WI38 (cell line): Measurements from ENCODE around the gene MTMR3.

Experiments used
- H3K4me3 ChIP-seq: 2 replicates; pipeline ENCODE4 v1.5.1; 2011; ENCODE audit warnings: low read depth, mild to moderate bottlenecking, control low read depth, low read length
- CTCF ChIP-seq: IDR thresholded peaks from 2 replicates; pipeline ENCODE4 v1.5.1; 2012; ENCODE audit warnings: low read depth, mild to moderate bottlenecking, control low read depth, low read length

Gene MTMR3

GRCh38 chr22:29936186-29936585 lies 53.2 kb downstream of the MTMR3 start:
- no peak for TF ChIP-seq CTCF
- no peak overlapping the region for H3K4me3 ChIP-seq

GRCh38 chr22:29937940-29938693 lies 55.1 kb downstream of the MTMR3 start:
- H3K4me3 ChIP-seq = no peak overlapping the region
- no peak for TF ChIP-seq CTCF

GRCh38 chr22:29940526-29940925 lies 57.6 kb downstream of the MTMR3 start:
- H3K4me3 ChIP-seq = no peak overlapping the region
- TF ChIP-seq CTCF = no peak

GRCh38 chr22:29944339-29944738 lies 61.4 kb downstream of the MTMR3 start:
- no peak overlapping the region for H3K4me3 ChIP-seq
- TF ChIP-seq CTCF = no peak

GRCh38 chr22:29945435-29945834 lies 62.5 kb downstream of the MTMR3 start:
- H3K4me3 ChIP-seq = no peak overlapping the region

GRCh38 chr22:29946220-29946619 lies 63.2 kb downstream of the MTMR3 start:
- no peak for TF ChIP-seq CTCF
- H3K4me3 ChIP-seq = no peak overlapping the region

More at GRCh38 chr22:29945435-29945834, 62.5 kb downstream of the MTMR3 start:
- no peak for TF ChIP-seq CTCF

- TF ChIP-seq CTCF = no peak
- no peak overlapping the region for H3K4me3 ChIP-seq
Observed at GRCh38 chr22:29947410-29948384, 64.7 kb downstream of the MTMR3 start.
